SK-N-SH treated with all-trans-retinoic acid at 6 μM for 48 hours (cell line): ENCODE data around the gene PLS3.

Experiments used
- CSRNP3 ChIP-seq: fragments of 250-450 bp; sonication (Bioruptor Pico); IDR thresholded peaks from 2 replicates; pipeline ENCODE4 v1.5.1; 2021; ENCODE audit warnings: mild to moderate bottlenecking, moderate library complexity
- TCF4 ChIP-seq: fragments of 250-450 bp; sonication (Bioruptor Pico); IDR thresholded peaks from 2 replicates; pipeline ENCODE4 v1.8.0; 2021; ENCODE audit warnings: mild to moderate bottlenecking, moderate library complexity, borderline replicate concordance
- ZFP3 ChIP-seq: fragments of 250-450 bp; sonication (Bioruptor Pico); IDR thresholded peaks from 2 replicates; pipeline ENCODE4 v1.5.0; 2020; ENCODE audit warnings: mild to moderate bottlenecking, moderate library complexity
- TF ChIP-seq, protein P1 (sequence below): fragments of 250-450 bp; sonication (Bioruptor Pico); IDR thresholded peaks from 2 replicates; pipeline ENCODE4 v1.8.0; 2020; ENCODE audit warnings: mild to moderate bottlenecking, moderate library complexity, borderline replicate concordance

DNA sequence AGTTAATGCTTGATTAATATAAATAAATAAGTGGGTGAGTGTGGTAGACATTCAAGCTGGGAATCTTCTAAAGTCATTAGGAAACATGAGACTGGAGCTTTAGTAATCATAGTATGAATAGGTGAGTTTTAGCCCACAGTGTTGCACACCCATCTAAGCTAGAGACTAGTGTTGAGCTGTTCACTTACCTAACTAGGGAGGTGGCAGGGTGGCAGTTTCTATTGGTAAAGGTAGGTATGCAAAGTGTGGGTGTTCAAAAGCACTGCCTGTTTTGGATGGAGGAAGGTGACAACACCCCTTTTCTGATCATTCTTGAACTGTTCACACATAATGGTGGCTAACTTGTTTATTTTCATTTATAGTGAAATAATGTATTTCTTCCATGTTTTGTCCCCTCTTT, 41.3 kb downstream of the PLS3 start:
- TF ChIP-seq ZFP3 (CRISPR knock-in tag) (no peak), CSRNP3 (CRISPR knock-in tag) (no peak), TCF4 (no peak)
- TF ChIP-seq, protein P1, sequence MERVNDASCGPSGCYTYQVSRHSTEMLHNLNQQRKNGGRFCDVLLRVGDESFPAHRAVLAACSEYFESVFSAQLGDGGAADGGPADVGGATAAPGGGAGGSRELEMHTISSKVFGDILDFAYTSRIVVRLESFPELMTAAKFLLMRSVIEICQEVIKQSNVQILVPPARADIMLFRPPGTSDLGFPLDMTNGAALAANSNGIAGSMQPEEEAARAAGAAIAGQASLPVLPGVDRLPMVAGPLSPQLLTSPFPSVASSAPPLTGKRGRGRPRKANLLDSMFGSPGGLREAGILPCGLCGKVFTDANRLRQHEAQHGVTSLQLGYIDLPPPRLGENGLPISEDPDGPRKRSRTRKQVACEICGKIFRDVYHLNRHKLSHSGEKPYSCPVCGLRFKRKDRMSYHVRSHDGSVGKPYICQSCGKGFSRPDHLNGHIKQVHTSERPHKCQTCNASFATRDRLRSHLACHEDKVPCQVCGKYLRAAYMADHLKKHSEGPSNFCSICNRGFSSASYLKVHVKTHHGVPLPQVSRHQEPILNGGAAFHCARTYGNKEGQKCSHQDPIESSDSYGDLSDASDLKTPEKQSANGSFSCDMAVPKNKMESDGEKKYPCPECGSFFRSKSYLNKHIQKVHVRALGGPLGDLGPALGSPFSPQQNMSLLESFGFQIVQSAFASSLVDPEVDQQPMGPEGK = no peak
